NCI-H2029 (cell line): ENCODE data around the gene GBF1.

Experiments
- DNase-seq: peaks from one replicate; lab custom pipeline; 2025; lab: John Stamatoyannopoulos, UW

Gene GBF1

GRCh38 chr10:102424145-102424544, 178.8 kb downstream of the GBF1 start:
- DNase-seq: no peak

GRCh38 chr10:102424916-102425315, 179.6 kb downstream of the GBF1 start:
- DNase-seq: no peak

GRCh38 chr10:102425444-102425843, 180.1 kb downstream of the GBF1 start:
- DNase-seq: no peak

- no peak for DNase-seq
Measured at GRCh38 chr10:102426803-102427287, 181.5 kb downstream of the GBF1 start.

- no peak for DNase-seq
Measured at GRCh38 chr10:102429468-102429867, 184.1 kb downstream of the GBF1 start.

- no peak for DNase-seq
Measured at GRCh38 chr10:102431452-102432124, 186.3 kb downstream of the GBF1 start.
